GM11168 (cell line): ENCODE measurements around the gene SLC16A7.

Source experiments
- in situ Hi-C: fragments of 300-500 bp; cut with MboI; formaldehyde crosslinking; loops from one replicate; pipeline ENCODE4 v1.12.0; 2022; ENCODE audit warnings: low sequenced_read_pairs; ENCODE audit not compliant: unreplicated experiment

SLC16A7 gene

DNA sequence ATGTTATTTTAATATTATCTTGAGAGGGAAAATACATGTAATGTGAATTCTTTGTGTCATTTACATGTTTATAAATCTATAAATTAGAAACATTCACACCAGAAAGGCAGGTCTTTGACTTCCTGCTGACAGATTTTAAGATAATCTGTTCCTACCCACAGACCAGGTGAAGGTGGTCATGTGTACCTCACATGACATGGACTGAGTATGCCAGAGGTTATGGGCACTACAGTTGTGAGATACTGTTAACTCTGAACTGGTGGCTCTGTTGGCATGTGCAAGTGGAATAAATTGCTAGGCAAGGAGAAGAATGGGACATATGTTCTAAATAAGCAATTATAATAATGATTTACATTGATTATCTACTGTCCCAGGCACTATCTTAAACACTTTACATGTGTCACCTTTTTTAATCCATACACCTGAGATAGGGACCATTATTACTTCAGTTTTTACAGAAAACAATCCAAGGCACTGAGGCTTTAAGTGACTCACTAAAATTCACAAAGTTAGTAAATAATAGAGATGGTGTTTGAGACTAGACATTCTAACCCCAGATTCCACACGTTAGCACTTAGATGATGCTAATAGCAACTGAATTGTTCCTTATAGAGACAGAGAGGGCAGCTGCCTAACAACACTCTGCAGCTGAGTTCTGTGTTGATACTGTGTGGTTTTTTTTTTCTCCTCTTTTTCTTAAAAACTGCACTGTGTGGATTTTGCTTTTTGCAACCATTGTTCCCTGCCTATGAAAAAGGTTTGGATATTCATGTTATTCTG is 23.8 kb downstream of the SLC16A7 start:
- in situ Hi-C loops = no loop called here

DNA sequence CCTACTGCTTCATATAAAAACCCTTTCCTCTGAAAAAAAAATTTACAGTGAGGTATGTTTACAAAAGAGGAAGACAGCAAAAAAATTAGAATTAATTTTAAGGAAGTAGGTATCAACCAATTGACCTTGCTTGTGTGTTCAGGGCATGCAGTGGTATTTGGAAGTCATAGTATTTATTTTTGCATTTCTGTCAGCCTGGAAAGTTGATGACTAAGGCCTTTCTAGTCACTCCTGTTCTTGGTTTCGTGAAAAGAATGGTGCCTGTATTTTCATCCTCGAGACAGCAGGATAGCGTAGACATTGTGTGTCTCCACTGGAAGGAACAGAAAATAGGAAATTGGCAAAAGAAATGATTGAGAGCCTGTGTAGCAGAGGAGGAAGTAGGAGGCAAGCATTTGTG is 24.5 kb downstream of the SLC16A7 start:
- in situ Hi-C loops = no loop called here

DNA sequence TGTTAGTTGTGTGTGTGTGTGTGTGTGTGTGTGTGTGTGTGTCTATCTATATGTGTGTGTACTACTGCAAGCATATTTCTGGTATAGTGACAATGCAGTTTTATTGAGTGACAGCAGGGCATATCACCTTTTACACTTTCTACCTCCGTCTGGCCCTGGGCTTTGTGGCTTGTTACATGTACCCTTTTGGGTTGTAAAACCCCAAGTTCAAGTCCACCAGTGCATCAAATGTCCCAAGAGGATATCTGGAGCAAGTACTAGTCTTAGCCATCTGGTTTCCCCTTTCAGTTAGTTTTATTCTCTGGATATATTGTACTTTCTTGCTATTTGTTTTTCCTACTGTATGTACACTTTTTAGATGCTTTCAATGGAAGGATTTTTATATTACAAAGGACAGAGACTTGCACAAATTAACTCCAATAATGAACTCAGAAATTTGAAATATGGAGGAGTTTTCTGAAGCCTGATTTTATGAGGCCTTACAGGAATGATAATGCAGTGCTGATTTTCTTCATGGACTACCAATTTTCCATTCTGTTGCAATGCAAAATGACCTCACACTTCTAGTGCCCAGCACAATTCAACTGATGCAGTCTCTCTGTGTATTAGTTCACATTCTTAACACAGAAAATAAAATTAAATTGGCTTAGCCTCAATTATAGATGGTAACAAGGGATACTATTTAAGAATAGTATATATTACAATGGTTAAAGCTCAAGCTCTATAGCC is 29.1 kb downstream of the SLC16A7 start:
- in situ Hi-C loops = no loop called here

DNA sequence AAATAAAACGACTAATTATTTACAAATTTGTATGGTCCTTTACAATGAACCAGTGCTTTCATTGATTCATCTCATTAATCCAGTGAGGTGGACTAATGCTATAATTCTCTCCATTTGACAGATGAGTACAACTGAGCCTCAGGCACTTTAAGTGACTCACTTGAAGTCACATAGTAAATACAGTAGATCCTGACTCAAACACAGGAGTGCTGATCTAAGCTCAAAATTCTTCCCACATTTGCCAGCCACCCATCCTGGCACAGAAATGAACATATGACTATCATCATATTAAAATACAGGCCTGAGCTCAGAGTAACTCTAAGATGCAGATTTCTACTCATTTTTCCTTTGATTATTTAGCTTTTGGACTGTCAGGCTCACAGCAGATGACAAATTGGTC is 30.6 kb downstream of the SLC16A7 start:
- in situ Hi-C loops = no loop called here

DNA sequence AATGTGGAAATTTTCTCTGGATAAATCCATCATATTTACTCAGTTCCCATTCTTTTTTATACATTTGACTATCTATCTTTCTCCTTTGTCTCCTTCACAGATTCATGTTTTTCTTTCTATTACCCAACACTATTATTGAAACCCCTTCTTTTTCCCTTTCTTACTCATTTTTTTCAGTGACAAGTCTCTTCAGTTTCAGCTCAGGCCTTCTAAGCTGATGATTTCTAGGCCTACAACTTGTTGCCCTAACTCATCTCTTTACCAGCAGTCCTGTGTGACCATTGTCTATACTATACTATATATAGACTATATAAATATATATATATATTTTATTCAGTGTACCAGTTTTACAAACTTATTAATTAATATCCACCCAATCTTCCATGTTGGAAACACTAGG is 31.8 kb downstream of the SLC16A7 start:
- in situ Hi-C loops = no loop called here

DNA sequence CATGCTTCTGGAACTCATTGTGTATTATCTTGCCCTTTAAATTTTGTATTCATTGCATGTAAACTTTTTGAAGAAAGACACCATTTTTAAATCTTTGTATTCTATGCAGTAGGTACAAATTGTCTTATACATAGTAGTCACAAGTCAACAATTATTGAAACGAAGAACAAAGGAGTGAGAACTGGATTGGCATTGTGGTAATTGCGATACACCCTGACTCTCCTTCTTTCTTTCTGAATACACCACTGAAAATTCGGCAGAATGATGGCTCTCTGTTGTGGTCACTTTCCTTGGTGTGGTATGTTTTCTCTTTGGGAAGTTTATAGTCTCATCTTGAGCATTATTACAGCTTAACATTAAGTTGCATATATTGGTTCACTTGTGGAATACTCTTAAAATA is 34.1 kb downstream of the SLC16A7 start:
- in situ Hi-C loops = no loop called here

DNA sequence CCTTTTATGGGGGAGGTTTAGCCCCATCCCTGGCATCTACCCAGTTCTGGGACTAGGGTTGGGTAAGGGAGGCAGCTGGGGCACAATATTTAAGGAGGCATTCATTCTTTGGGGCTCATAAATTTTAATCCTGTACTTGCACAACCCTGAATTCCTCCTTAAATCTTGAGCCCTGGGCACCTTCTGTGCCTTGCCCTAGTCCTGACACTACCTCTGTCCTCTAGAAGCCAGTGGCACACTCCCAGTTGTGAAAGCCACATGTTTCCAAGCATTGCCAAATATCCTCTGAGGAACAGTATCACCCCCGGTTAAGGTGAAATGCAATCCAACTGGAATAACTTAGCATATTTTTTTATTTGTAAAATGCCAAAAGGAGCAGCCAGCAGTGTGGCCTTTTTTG is 36.6 kb downstream of the SLC16A7 start:
- in situ Hi-C loops = no loop called here

DNA sequence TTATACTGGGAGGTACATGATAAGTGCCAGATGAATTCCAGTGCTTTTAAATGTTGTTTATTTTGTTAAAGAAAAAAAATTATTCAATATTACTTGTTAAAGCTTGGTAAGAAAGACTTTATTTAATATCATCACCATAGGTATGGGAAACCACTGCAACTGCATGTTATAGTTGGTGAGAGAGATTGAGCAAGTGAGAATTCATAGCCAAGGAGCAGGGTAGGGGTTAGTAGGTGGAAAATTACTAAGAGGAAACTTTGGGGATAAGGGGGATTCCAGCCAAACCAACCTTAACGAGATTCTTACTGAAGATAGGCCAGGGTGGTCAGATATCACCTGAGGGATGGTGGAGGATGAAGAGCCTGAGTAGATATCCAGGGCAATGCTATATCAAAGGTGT is 38.4 kb downstream of the SLC16A7 start:
- in situ Hi-C loops = no loop called here

DNA sequence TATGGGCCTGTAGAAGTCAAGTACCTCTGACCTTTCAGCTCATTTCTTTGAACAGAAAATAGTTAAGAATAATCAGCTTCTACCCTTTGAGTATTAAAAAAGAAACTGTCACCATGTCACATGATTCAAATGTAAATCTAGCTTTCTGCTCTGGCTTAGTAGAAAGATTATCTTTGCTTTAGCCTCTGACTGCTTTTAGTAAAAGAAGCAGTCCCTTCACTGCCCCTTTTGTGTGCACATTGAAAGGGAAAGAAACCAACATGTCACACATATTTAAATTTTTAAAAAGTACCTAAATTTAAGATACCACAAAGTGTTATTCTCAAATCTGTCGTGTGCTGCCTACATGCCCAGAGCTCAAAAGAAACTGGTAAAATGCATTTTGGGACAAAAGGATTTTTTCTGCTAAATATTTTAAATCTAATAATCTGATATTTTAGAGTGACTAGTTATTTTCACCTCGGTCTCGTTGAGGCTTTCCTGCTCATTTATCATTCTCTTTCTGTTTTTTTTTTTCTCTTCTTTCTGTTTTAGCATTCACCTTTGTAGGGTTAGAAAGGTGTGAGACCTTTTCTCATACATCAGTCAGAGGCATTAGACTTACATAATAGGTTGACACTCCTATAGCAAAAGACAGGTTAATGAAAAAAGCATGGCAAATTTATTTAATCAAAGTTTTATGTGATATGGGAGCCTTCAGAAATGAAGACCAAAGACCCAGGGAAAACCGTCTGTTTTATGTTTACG is 41.3 kb downstream of the SLC16A7 start:
- in situ Hi-C loops = no loop called here

DNA sequence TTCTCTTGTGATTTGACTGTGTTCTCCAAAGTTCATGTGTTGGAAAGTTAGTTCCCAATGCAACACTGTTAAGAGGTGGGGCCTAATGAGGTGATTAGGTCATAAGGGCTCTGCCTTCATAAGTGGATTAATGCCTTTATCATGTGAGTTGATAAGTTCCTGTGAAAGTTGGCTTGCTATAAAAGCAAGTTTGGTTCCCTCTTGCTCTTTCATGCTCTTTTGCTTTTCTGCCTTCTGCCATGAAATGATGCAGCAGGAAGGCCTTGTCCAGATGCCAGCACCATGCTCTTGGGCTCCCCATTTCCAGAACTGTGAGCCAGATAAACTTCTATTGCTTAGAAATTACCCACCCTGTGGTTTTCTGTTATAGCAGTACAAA is 41.9 kb downstream of the SLC16A7 start:
- in situ Hi-C loops = no loop called here

DNA sequence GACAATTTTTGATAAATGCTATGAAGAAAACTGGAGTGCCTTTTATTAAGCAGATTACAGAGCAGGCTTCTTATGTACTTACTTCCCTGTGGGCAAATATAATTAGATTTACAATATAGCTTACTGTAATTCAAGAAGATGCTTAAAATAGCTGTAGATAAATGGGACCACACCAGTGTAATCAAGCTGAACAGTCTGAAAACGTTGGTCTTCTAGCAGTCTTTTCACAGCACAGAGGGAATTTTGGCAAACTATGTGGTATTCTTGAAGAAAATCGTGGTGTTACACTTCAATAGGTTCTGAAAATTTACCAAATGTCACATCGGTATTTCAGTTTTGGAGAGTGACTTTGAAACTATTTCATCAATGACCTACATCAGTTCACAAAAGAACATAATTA is 47.7 kb downstream of the SLC16A7 start:
- in situ Hi-C loops = no loop called here

DNA sequence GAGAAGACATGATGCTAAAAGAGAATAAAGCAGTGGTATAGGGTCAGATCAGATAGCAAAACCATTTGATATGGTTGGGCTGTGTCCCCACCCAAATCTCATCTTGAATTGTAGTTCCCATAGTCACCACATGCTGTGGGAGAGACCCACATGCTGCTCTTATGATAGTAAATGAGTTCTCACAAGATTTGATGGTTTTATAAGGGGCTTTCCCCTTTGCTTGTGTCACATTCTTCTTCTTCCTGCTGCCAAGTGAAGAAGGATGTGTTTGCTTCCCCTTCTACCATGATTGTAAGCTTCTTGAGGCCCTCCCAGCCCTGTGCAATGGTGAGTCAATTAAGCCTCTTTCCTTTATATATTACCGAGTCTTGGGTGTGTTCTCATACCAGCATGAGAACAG is 49.4 kb downstream of the SLC16A7 start:
- in situ Hi-C loops = no loop called here

DNA sequence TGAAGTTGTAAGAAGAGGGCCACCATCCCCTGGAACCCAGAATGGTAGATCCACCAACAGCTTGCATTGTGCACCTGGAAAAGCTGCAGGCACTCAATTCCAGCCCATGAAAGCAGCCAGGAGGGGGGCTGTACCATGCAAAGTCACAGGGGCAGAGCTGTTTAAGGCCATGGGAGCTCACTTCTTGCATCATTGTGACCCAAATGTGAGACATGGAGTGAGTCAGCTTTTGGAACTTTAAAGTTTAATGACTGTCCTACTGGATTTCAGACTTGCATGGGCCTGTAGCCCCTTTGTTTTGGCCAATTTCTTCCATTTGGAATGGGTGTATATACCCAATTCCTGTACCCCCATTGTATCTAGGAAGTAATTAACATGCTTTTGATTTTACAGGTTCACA is 50.8 kb downstream of the SLC16A7 start:
- in situ Hi-C loops = no loop called here

DNA sequence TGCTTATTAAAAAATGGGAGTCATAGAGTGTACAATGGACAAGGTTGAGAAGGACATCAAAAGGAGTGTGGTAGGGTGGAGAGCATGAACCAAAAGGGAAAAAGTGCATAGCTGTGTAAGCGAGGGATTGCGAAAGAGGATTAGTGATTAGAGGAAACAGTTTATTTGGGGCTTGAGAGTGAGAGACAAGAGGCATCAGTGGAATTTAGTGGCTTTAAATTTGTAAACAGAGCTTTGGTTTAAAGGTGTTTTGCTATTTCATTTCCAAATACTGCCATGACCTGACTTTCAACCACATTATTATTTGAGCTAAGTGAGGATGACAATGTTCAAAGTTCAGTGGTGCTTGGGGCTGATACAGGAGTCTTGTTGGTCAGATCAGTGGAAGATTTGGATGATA is 53.4 kb downstream of the SLC16A7 start:
- in situ Hi-C loops = no loop called here

DNA sequence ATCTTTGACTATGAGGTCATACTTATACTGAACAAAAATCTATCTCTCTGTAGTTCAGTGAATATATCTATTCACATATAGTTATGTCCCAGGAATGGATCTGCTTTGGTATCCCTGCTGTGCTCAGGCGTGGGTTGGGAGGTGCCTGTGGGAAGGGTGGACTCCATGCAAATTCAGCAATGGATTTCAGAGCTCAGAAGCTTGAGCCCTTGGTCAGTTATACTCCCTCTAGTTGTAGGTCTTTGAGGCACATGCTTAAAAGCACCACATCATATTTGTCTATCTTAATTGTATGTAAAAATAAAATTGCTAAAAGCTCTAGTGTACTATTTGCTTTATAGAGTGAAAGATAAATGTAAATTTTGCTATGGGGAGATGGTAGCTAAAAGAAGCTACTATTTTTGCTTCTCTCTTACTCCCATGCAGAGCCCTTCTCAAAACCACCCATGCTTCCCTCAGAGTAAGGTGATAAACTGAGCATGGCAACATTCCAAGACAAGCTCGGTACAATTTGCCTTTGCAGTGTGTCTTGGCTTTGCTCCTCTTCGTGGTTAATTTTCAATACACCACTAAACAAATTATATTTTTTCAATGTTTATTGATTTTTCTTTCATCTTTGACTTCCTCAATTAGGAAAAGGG is 54.9 kb downstream of the SLC16A7 start:
- in situ Hi-C loops = no loop called here

DNA sequence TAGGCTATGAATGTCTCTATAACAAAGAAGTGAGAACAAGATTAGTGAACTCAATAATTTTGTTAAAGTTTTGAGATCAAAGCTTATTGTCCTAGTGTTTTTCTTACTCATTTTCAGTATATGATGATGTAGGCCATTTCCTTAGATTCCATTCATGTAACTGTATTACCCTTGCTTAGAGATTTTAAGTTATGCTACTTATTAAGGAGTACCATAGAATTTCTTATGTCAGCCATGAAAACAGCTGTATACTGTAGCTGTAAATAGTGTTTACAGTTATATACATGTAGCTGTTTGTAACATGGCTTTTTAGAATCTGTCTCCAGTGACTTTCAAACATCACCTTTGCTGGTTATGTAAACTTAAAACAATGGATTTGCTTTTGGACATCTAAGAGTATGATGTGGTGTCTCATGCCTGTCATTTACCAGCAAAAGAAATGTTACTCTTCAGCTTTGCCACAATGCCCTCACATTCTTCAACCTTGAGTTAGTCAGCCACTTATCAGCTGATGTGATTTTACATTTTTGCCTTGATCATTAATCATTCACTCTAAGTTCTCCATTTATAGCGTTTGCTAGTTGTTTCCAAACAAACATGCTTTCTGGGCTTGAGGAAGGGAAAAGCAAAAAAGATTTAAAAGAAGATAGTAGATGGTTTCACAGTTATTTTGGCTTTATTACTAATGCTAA is 55.5 kb downstream of the SLC16A7 start:
- in situ Hi-C loops = no loop called here

DNA sequence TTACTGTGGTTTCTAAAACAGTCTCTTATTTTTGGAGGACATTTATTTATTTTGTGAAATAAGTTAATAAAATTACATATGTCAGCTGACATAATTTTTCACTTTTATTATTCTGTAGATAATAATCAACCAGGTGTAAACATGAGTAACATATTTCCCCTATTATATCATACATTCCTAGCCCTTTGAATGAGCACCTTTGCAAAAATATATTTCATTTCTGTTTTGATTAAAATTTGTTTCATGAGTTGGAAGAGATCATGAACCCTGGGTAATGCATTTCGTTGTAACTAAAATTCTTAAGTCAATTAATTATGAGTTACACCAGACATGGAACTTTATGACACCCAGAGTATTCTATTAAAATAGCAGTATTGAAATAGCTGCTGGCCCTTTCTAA is 56.3 kb downstream of the SLC16A7 start:
- in situ Hi-C loops = no loop called here

DNA sequence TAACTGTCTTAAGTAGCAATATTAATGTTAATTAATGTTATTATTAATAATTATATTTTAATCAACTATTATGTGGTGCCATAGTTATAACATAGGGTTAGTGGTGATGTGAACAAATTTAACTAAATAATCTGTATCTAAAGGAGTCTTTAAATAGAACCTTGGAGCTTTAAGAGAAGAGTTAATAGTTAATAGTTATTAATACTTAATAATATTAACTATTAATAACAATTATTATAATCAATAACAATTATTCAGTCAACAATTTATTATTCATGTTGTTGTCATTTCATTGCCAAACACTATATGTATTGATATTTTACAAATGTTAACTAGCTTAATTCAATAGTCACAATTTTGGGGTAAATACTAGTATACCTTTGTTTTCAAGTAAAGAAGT is 58.2 kb downstream of the SLC16A7 start:
- in situ Hi-C loops = no loop called here

DNA sequence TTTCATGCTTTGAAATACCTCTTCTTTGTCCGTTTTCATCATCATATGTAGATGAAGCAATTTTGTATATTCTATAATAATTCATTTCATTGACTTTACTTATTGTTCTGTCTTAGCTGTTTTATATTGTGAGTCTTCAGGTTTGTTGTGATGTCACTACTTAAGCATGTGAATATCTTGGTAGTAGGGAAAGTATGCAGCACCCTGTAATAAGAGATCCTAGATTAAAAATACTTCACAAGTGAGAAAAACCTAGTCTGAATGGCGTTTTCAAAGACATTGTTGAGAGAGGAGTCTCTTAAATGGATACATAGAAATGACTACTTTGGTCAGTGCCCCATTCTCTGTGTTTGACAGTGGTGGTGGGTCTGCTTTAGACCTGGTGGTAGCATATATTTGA is 61.4 kb downstream of the SLC16A7 start:
- in situ Hi-C loops = no loop called here

DNA sequence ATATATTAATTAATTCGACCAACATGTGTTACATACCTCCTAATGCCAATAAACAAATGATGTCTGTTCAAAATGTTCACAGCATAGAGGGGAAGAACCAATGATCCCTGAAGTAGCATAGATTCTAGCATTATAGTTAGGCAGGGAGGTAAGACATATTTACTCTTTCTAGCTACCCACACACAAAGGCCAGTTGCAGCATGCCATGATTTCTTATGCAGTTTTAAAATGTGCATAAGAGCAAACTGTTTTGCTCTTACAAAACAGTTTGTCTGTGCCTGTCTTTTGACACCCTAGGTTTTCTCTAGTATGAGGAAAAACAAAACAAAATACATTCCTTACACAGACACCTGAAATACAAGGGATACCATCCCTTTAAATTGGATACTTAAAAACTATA is 61.9 kb downstream of the SLC16A7 start:
- in situ Hi-C loops = no loop called here
